CD4-positive, alpha-beta T cell treated with Interferon alpha-2 for 1 hour (primary cell): ENCODE results near the gene VWA8.
A peak's percentile ranks its signal among the peaks of the same experiment; 100 is the strongest.
"Not testable (repeated sequence)": the region's sequence is repeated elsewhere in the genome, so short reads cannot be mapped to it uniquely, and the experiment has no call there.

ENCODE experiments used
- DNase-seq, 2 donors: peaks; one replicate each; pipeline ENCODE4 v3.0.0-alpha.2; 2020 to 2022

VWA8 gene

GRCh38 chr13:41919031-41919740 lies 41.7 kb downstream of the VWA8 start:
- no peak for DNase-seq

GRCh38 chr13:41917641-41918040 lies 43.3 kb downstream of the VWA8 start:
- DNase-seq = peak in 1 of 2 donors; percentile 19

- peak in 1 of 2 donors; percentile 47 for DNase-seq
These were observed 44.5 kb downstream of the VWA8 start for GRCh38 chr13:41916173-41916954.

- DNase-seq = no peak
These were observed 45.8 kb downstream of the VWA8 start for GRCh38 chr13:41915081-41915480.

- no peak for DNase-seq
These were observed 46.4 kb downstream of the VWA8 start for GRCh38 chr13:41914552-41914951.

GRCh38 chr13:41909506-41909905 lies 51.4 kb downstream of the VWA8 start:
- no peak for DNase-seq

- peak in 1 of 2 donors; percentile 55 for DNase-seq
These were observed 55.2 kb downstream of the VWA8 start for GRCh38 chr13:41905600-41906254.

- no peak for DNase-seq
These were observed 60.0 kb downstream of the VWA8 start for GRCh38 chr13:41900918-41901317.

- not testable (repeated sequence) for DNase-seq
These were observed 62.5 kb downstream of the VWA8 start for GRCh38 chr13:41898411-41898810.

GRCh38 chr13:41897126-41897525 lies 63.8 kb downstream of the VWA8 start:
- no peak for DNase-seq

- no peak for DNase-seq
These were observed 65.4 kb downstream of the VWA8 start for GRCh38 chr13:41895478-41895877.

GRCh38 chr13:41891119-41891518 lies 69.8 kb downstream of the VWA8 start:
- DNase-seq = no peak

GRCh38 chr13:41883147-41883546 lies 77.8 kb downstream of the VWA8 start:
- DNase-seq = no peak

GRCh38 chr13:41881890-41882289 lies 79.0 kb downstream of the VWA8 start:
- DNase-seq = not testable (repeated sequence)

- DNase-seq = no peak
These were observed 79.9 kb downstream of the VWA8 start for GRCh38 chr13:41880966-41881365.

GRCh38 chr13:41864658-41865057 lies 96.3 kb downstream of the VWA8 start:
- DNase-seq = peak; percentile 3 to 7

- DNase-seq = not testable (repeated sequence)
These were observed 98.2 kb downstream of the VWA8 start for GRCh38 chr13:41862659-41863058.

GRCh38 chr13:41859565-41859964 lies 101.3 kb downstream of the VWA8 start:
- no peak for DNase-seq

GRCh38 chr13:41858780-41859179 lies 102.1 kb downstream of the VWA8 start:
- DNase-seq = no peak

GRCh38 chr13:41854758-41855157 lies 106.2 kb downstream of the VWA8 start:
- DNase-seq = no peak

GRCh38 chr13:41851351-41851750 lies 109.6 kb downstream of the VWA8 start:
- no peak for DNase-seq

GRCh38 chr13:41848435-41849255 lies 112.3 kb downstream of the VWA8 start:
- no peak for DNase-seq

GRCh38 chr13:41847216-41847615 lies 113.7 kb downstream of the VWA8 start:
- DNase-seq = no peak
